ENCODE results near the gene MYO7A.

The MYO7A gene

GRCh38 chr11:77187776-77188632 is 60.0 kb downstream of the MYO7A start:
- Histone ChIP-seq H3K36me3 (ENCODE audit: insufficient read depth, low read length) (no peaks in the 10 kb centered on the region), H3K4me1 (ENCODE audit: insufficient read depth, low read length) (no peaks in the 10 kb centered on the region), H3K9ac (ENCODE audit: low read depth, low read length) (no peak overlapping the region), H3K4me2 (ENCODE audit: insufficient read depth, low read length) (no peak overlapping the region), H3K9me3 (ENCODE audit: insufficient read depth, low read length, severe bottlenecking) (no peaks in the 10 kb centered on the region), H2AFZ (ENCODE audit: low read depth, low read length) (no peak overlapping the region), H3K27me3 (ENCODE audit: insufficient read depth, low read length, poor library complexity) (no peaks in the 10 kb centered on the region), H3K4me3 (ENCODE audit: low read depth in 1 of 2, low read length in 2 of 2) (no peak overlapping the region), H4K20me1 (ENCODE audit: insufficient read depth, low read length) (no peaks in the 10 kb centered on the region), H3K79me2 (ENCODE audit: insufficient read depth, low read length) (no peaks in the 10 kb centered on the region), H3K27ac (ENCODE audit: low read length) (no peak overlapping the region)
- TF ChIP-seq EZH2 (IDR thresholded peaks at IDR 0.05; ENCODE audit: borderline replicate concordance, low read depth, low read length, severe bottlenecking) (no peak), CTCF (IDR thresholded peaks at IDR 0.05; ENCODE audit: borderline replicate concordance, extremely low read depth, low read length, poor library complexity, severe bottlenecking) (peak; percentile 92)
- ATAC-seq (ENCODE audit: insufficient read depth, low read depth) = peak; percentile 97
- peak; percentile 80 for DNase-seq

GRCh38 chr11:77188633-77189491 is 60.8 kb downstream of the MYO7A start:
- TF ChIP-seq CTCF (IDR thresholded peaks at IDR 0.05; ENCODE audit: borderline replicate concordance, extremely low read depth, low read length, poor library complexity, severe bottlenecking) = no peak
- no peak for TF ChIP-seq EZH2 (IDR thresholded peaks at IDR 0.05; ENCODE audit: borderline replicate concordance, low read depth, low read length, severe bottlenecking)
- ATAC-seq (ENCODE audit: insufficient read depth, low read depth) = no peak
- no peaks in the 10 kb centered on the region for H3K9me3 ChIP-seq (ENCODE audit: insufficient read depth, low read length, severe bottlenecking)
- H4K20me1 ChIP-seq (ENCODE audit: insufficient read depth, low read length) = no peaks in the 10 kb centered on the region
- H3K36me3 ChIP-seq (ENCODE audit: insufficient read depth, low read length) = no peaks in the 10 kb centered on the region
- no peaks in the 10 kb centered on the region for H3K27me3 ChIP-seq (ENCODE audit: insufficient read depth, low read length, poor library complexity)
- H3K27ac ChIP-seq (ENCODE audit: low read length) = no peak overlapping the region
- H2AFZ ChIP-seq (ENCODE audit: low read depth, low read length) = no peak overlapping the region
- no peak for DNase-seq
- no peak overlapping the region for H3K4me3 ChIP-seq (ENCODE audit: low read depth in 1 of 2, low read length in 2 of 2)
- no peak overlapping the region for H3K9ac ChIP-seq (ENCODE audit: low read depth, low read length)
- no peaks in the 10 kb centered on the region for H3K79me2 ChIP-seq (ENCODE audit: insufficient read depth, low read length)
- H3K4me1 ChIP-seq (ENCODE audit: insufficient read depth, low read length) = no peaks in the 10 kb centered on the region
- no peak overlapping the region for H3K4me2 ChIP-seq (ENCODE audit: insufficient read depth, low read length)

GRCh38 chr11:77189588-77190210 is 61.7 kb downstream of the MYO7A start:
- H3K9me3 ChIP-seq (ENCODE audit: insufficient read depth, low read length, severe bottlenecking) = no peaks in the 10 kb centered on the region
- no peak overlapping the region for H3K4me3 ChIP-seq (ENCODE audit: low read depth in 1 of 2, low read length in 2 of 2)
- H3K27me3 ChIP-seq (ENCODE audit: insufficient read depth, low read length, poor library complexity) = no peaks in the 10 kb centered on the region
- no peaks in the 10 kb centered on the region for H3K79me2 ChIP-seq (ENCODE audit: insufficient read depth, low read length)
- ATAC-seq (ENCODE audit: insufficient read depth, low read depth) (no peak), DNase-seq (no peak)
- no peak overlapping the region for H3K4me2 ChIP-seq (ENCODE audit: insufficient read depth, low read length)
- no peak overlapping the region for H2AFZ ChIP-seq (ENCODE audit: low read depth, low read length)
- H3K27ac ChIP-seq (ENCODE audit: low read length) = no peak overlapping the region
- TF ChIP-seq EZH2 (IDR thresholded peaks at IDR 0.05; ENCODE audit: borderline replicate concordance, low read depth, low read length, severe bottlenecking) = no peak
- TF ChIP-seq CTCF (IDR thresholded peaks at IDR 0.05; ENCODE audit: borderline replicate concordance, extremely low read depth, low read length, poor library complexity, severe bottlenecking) = no peak
- no peaks in the 10 kb centered on the region for H3K36me3 ChIP-seq (ENCODE audit: insufficient read depth, low read length)
- no peaks in the 10 kb centered on the region for H3K4me1 ChIP-seq (ENCODE audit: insufficient read depth, low read length)
- H4K20me1 ChIP-seq (ENCODE audit: insufficient read depth, low read length) = no peaks in the 10 kb centered on the region
- H3K9ac ChIP-seq (ENCODE audit: low read depth, low read length) = no peak overlapping the region

Data from DND-41 (cell line).